ENCODE data around the gene SERPINA5. TPM values are rescaled to one million over a fixed set of nuclear protein-coding genes. Genes with fewer than 3 reads are reported as not detected.

SERPINA5 gene
- polyA plus RNA-seq, 1 donor from 2014 or later, result not detected

DNA sequence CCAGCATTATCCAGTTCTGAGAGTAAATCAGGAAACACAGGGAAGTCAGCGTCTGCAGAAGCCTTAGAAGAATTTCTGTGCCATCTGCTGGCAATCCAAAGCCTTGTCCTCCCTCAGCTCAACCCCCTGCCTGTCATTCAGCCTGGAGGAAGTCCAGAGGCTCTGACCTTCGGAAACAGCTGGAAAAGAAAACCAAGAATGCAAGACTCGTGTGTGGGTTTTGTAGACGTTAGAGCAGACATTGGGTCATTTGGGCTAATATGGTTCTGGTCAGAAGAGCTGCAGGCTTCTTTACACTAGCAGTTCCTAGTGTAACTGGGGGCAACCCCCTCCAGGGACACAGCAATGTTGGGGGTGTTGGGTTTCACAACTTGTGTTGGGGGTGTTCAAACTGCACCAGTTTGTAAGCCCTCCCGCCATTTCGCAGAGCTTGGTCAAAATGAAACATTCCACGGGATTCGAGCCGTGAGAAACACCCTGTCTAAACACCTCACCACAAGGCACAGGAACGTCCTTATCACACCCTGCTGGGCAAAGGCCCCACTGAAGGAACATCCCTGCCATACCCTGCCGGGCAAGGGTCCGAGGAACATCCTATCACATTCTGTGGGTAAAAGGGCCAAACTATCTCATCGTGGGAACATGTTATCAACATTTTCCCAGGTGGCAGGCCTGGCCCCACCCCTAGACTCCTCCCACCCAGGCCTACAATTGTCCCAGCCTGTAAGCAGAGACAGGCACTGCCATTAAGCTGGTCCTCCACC lies 41.0 kb upstream of the SERPINA5 start:
- Histone ChIP-seq H3K27ac (ENCODE audit: low read length) (no peak overlapping the region), H4K20me1 (ENCODE audit: insufficient read depth) (no peaks in the 10 kb centered on the region), H3K4me2 (ENCODE audit: low read length) (no peak overlapping the region), H3K27me3 (ENCODE audit: insufficient read depth, low read depth, low read length) (no peaks in the 10 kb centered on the region), H3F3A (ENCODE audit: insufficient read depth, low read length, poor library complexity, severe bottlenecking) (no peaks in the 10 kb centered on the region), H3K9me3 (ENCODE audit: low read length) (no peaks in the 10 kb centered on the region), H3K36me3 (ENCODE audit: insufficient read depth, low read length) (no peaks in the 10 kb centered on the region), H3K9me2 (ENCODE audit: insufficient read depth, low read length) (no peaks in the 10 kb centered on the region), H3K79me2 (replicated peaks; ENCODE audit: insufficient read depth, low read length) (no peaks in the 10 kb centered on the region), H3K4me3 (ENCODE audit: low read length) (no peak overlapping the region), H2AFZ (ENCODE audit: low read depth, low read length) (no peak overlapping the region), H3K9ac (ENCODE audit: low read length) (no peak overlapping the region)
- TF ChIP-seq EZH2 (IDR thresholded peaks at IDR 0.05; ENCODE audit: borderline replicate concordance, insufficient read depth, low read length, poor library complexity, severe bottlenecking), result no peak
- TF ChIP-seq POLR2AphosphoS5 (IDR thresholded peaks at IDR 0.05), result no peak
- TF ChIP-seq TAF1 (IDR thresholded peaks at IDR 0.05; ENCODE audit: low read depth), result no peak
- TF ChIP-seq, protein P1, sequence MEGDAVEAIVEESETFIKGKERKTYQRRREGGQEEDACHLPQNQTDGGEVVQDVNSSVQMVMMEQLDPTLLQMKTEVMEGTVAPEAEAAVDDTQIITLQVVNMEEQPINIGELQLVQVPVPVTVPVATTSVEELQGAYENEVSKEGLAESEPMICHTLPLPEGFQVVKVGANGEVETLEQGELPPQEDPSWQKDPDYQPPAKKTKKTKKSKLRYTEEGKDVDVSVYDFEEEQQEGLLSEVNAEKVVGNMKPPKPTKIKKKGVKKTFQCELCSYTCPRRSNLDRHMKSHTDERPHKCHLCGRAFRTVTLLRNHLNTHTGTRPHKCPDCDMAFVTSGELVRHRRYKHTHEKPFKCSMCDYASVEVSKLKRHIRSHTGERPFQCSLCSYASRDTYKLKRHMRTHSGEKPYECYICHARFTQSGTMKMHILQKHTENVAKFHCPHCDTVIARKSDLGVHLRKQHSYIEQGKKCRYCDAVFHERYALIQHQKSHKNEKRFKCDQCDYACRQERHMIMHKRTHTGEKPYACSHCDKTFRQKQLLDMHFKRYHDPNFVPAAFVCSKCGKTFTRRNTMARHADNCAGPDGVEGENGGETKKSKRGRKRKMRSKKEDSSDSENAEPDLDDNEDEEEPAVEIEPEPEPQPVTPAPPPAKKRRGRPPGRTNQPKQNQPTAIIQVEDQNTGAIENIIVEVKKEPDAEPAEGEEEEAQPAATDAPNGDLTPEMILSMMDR (IDR thresholded peaks at IDR 0.05; ENCODE audit: poor library complexity, severe bottlenecking), result no peak

DNA sequence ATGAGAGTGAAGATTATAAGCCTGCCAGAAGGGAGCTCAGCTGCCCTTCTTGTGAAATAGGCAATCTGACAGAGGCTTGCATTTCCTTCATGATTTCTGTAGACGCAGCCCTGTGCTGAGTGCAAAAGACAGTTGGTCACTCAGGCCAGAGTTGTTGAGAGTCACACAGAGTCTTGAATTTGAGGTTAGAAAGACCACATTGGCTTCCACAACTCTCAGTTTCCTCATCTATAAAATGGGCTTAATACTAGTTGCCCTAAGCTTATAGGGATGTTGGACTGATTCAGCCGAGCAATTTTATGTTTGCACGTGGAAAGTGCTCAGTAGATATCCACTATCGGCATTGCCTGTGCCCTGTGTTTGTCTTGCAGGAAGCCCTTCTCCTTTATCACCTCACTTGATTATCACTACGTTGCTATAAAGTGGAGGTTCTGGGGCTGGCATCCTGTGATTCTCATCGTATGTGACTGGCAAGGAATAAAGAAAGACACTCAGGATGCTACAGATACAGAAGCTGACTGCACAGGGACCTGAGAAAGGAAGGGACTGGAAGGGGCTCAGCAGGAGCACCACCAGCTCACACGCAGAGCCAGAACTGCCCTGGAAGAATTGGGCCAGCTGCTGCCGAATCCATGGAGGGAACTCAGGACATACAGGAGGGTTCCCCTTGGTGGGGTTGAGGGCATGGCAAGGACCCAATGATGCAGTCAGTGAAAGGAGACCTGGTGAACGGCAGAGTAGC lies 39.8 kb upstream of the SERPINA5 start:
- H3K36me3 ChIP-seq (ENCODE audit: insufficient read depth, low read length), result no peaks in the 10 kb centered on the region
- H2AFZ ChIP-seq (ENCODE audit: low read depth, low read length), result no peak overlapping the region
- H3K4me2 ChIP-seq (ENCODE audit: low read length), result no peak overlapping the region
- H3K9me2 ChIP-seq (ENCODE audit: insufficient read depth, low read length), result no peaks in the 10 kb centered on the region
- no peaks in the 10 kb centered on the region for H3F3A ChIP-seq (ENCODE audit: insufficient read depth, low read length, poor library complexity, severe bottlenecking)
- TF ChIP-seq, protein P1 (IDR thresholded peaks at IDR 0.05; ENCODE audit: poor library complexity, severe bottlenecking), result no peak
- no peak for TF ChIP-seq MXI1 (conservative IDR thresholded peaks at IDR 0.05; ENCODE audit: poor library complexity, severe bottlenecking)
- TF ChIP-seq EP300 (conservative IDR thresholded peaks at IDR 0.05; ENCODE audit: poor library complexity, severe bottlenecking), result no peak
- TF ChIP-seq RAD21 (conservative IDR thresholded peaks at IDR 0.05), result no peak
- TF ChIP-seq TAF1 (IDR thresholded peaks at IDR 0.05; ENCODE audit: low read depth), result no peak
- TF ChIP-seq SMC3 (conservative IDR thresholded peaks at IDR 0.05; ENCODE audit: poor library complexity), result no peak
- TF ChIP-seq POLR2AphosphoS5 (IDR thresholded peaks at IDR 0.05), result no peak
- TF ChIP-seq, protein P2, sequence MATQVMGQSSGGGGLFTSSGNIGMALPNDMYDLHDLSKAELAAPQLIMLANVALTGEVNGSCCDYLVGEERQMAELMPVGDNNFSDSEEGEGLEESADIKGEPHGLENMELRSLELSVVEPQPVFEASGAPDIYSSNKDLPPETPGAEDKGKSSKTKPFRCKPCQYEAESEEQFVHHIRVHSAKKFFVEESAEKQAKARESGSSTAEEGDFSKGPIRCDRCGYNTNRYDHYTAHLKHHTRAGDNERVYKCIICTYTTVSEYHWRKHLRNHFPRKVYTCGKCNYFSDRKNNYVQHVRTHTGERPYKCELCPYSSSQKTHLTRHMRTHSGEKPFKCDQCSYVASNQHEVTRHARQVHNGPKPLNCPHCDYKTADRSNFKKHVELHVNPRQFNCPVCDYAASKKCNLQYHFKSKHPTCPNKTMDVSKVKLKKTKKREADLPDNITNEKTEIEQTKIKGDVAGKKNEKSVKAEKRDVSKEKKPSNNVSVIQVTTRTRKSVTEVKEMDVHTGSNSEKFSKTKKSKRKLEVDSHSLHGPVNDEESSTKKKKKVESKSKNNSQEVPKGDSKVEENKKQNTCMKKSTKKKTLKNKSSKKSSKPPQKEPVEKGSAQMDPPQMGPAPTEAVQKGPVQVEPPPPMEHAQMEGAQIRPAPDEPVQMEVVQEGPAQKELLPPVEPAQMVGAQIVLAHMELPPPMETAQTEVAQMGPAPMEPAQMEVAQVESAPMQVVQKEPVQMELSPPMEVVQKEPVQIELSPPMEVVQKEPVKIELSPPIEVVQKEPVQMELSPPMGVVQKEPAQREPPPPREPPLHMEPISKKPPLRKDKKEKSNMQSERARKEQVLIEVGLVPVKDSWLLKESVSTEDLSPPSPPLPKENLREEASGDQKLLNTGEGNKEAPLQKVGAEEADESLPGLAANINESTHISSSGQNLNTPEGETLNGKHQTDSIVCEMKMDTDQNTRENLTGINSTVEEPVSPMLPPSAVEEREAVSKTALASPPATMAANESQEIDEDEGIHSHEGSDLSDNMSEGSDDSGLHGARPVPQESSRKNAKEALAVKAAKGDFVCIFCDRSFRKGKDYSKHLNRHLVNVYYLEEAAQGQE (IDR thresholded peaks at IDR 0.05; ENCODE audit: borderline replicate concordance), result no peak
- TF ChIP-seq EZH2 (IDR thresholded peaks at IDR 0.05; ENCODE audit: borderline replicate concordance, insufficient read depth, low read length, poor library complexity, severe bottlenecking), result no peak
- no peak overlapping the region for H3K9ac ChIP-seq (ENCODE audit: low read length)
- H3K27me3 ChIP-seq (ENCODE audit: insufficient read depth, low read depth, low read length), result no peaks in the 10 kb centered on the region
- no peaks in the 10 kb centered on the region for H3K79me2 ChIP-seq (replicated peaks; ENCODE audit: insufficient read depth, low read length)
- H3K4me3 ChIP-seq (ENCODE audit: low read length), result no peak overlapping the region
- H3K9me3 ChIP-seq (ENCODE audit: low read length), result no peaks in the 10 kb centered on the region
- no peak overlapping the region for H3K27ac ChIP-seq (ENCODE audit: low read length)
- no peaks in the 10 kb centered on the region for H4K20me1 ChIP-seq (ENCODE audit: insufficient read depth)
